Karpas-422 (cell line): ENCODE data around the gene ZC3H18. TPM values are rescaled to one million over a fixed set of nuclear protein-coding genes. Genes with fewer than 3 reads are reported as not detected.

ENCODE experiments used
- DNase-seq: peaks from one replicate; pipeline ENCODE4 v3.0.0-alpha.2; 2015
- H2AFZ ChIP-seq: fragments of 200-600 bp; sonication (generic); 2 replicates; pipeline ENCODE4 v1.6.1; 2014; ENCODE audit warnings: antibody characterized with exemption, low read length, mixed read lengths
- H3K27ac ChIP-seq: fragments of 200-600 bp; sonication (generic); 2 replicates; pipeline ENCODE4 v1.5.1; 2014; ENCODE audit warnings: mild to moderate bottlenecking, low read length, moderate library complexity
- H3K27me3 ChIP-seq: fragments of 200-600 bp; sonication (generic); 2 replicates; pipeline ENCODE4 v1.6.1; 2014; ENCODE audit warnings: low read length, mixed read lengths
- H3K36me3 ChIP-seq: fragments of 200-600 bp; sonication (generic); 2 replicates; pipeline ENCODE4 v1.6.1; 2014; ENCODE audit warnings: low read length, mixed read lengths; ENCODE audit not compliant: insufficient read depth
- H3K4me1 ChIP-seq: fragments of 200-600 bp; sonication (generic); 2 replicates; pipeline ENCODE4 v1.6.1; 2014; ENCODE audit warnings: mild to moderate bottlenecking, low read length, mixed read lengths
- H3K4me2 ChIP-seq: fragments of 200-600 bp; sonication (generic); 2 replicates; pipeline ENCODE4 v1.6.1; 2014; ENCODE audit warnings: low read length, low read depth, mild to moderate bottlenecking; ENCODE audit not compliant: poor library complexity, severe bottlenecking
- H3K4me3 ChIP-seq: fragments of 200-600 bp; sonication (generic); 2 replicates; pipeline ENCODE4 v1.5.1; 2014; ENCODE audit warnings: mild to moderate bottlenecking, antibody characterized with exemption, low read length, mixed read lengths
- H3K79me2 ChIP-seq: fragments of 200-600 bp; sonication (generic); 2 replicates; pipeline ENCODE4 v1.6.1; 2014; ENCODE audit warnings: mild to moderate bottlenecking, low read length, mixed read lengths
- H3K9ac ChIP-seq: fragments of 200-600 bp; sonication (generic); 2 replicates; pipeline ENCODE4 v1.6.0; 2014; ENCODE audit warnings: low read length
- H3K9me2 ChIP-seq: fragments of 200-600 bp; sonication (generic), shearing (Covaris generic); replicated peaks from 2 replicates; pipeline ENCODE4 v1.6.0; 2014; ENCODE audit warnings: mild to moderate bottlenecking, low read length, moderate library complexity; ENCODE audit not compliant: insufficient read depth
- H3K9me3 ChIP-seq: fragments of 300-700, 200-600 bp; sonication (generic); 2 replicates; pipeline ENCODE4 v1.6.1; 2014; ENCODE audit warnings: low read length, mixed read lengths
- H4K20me1 ChIP-seq: fragments of 200-600 bp; sonication (generic); 2 replicates; pipeline ENCODE4 v1.6.1; 2014; ENCODE audit warnings: mild to moderate bottlenecking, antibody characterized with exemption, low read length, low read depth; ENCODE audit not compliant: insufficient read depth
- total RNA-seq: library from RNA; depleted of rRNA; stranded (reverse); fragments of >200 nt; shearing (Covaris generic); gene quantifications from 2 replicates; pipeline ENCODE4 v1.2.3, GENCODE V29; 2014; ENCODE audit warnings: low replicate concordance

The ZC3H18 gene
- total RNA-seq, 1 experiment from 2014 or later = 8.3 TPM

GRCh38 chr16:88595101-88595500, 24.9 kb downstream of the ZC3H18 start:
- no peak for DNase-seq
- Histone ChIP-seq H3K27ac (no peak overlapping the region), H3K36me3 (peaks cover 6% of the 10 kb centered on the region), H3K4me2 (no peak overlapping the region), H3K4me1 (no peaks in the 10 kb centered on the region), H2AFZ (no peak overlapping the region), H3K9ac (no peak overlapping the region), H3K27me3 (no peaks in the 10 kb centered on the region), H3K9me3 (no peaks in the 10 kb centered on the region), H3K79me2 (peaks cover 22% of the 10 kb centered on the region), H4K20me1 (no peaks in the 10 kb centered on the region), H3K4me3 (no peak overlapping the region), H3K9me2 (no peaks in the 10 kb centered on the region)

- H3K27ac ChIP-seq = no peak overlapping the region
- no peaks in the 10 kb centered on the region for H3K27me3 ChIP-seq
- no peaks in the 10 kb centered on the region for H4K20me1 ChIP-seq
- peaks cover 5% of the 10 kb centered on the region for H3K36me3 ChIP-seq
- no peak overlapping the region for H2AFZ ChIP-seq
- H3K9me3 ChIP-seq = no peaks in the 10 kb centered on the region
- H3K9ac ChIP-seq = no peak overlapping the region
- H3K79me2 ChIP-seq = peaks cover 20% of the 10 kb centered on the region
- no peaks in the 10 kb centered on the region for H3K9me2 ChIP-seq
- H3K4me1 ChIP-seq = no peaks in the 10 kb centered on the region
- no peak for DNase-seq
- H3K4me3 ChIP-seq = no peak overlapping the region
- H3K4me2 ChIP-seq = no peak overlapping the region
Measured at GRCh38 chr16:88595921-88596320, 25.7 kb downstream of the ZC3H18 start.

- Histone ChIP-seq H3K4me3 (no peak overlapping the region), H3K79me2 (peaks cover 20% of the 10 kb centered on the region), H3K9me3 (no peaks in the 10 kb centered on the region), H3K36me3 (peaks cover 8% of the 10 kb centered on the region), H3K27ac (no peak overlapping the region), H2AFZ (no peak overlapping the region), H3K9ac (no peak overlapping the region), H4K20me1 (no peaks in the 10 kb centered on the region), H3K4me1 (no peaks in the 10 kb centered on the region), H3K9me2 (no peaks in the 10 kb centered on the region), H3K4me2 (no peak overlapping the region), H3K27me3 (no peaks in the 10 kb centered on the region)
- DNase-seq = no peak
Measured at GRCh38 chr16:88596483-88596882, 26.3 kb downstream of the ZC3H18 start.

GRCh38 chr16:88597856-88598491, 27.8 kb downstream of the ZC3H18 start:
- H3K27me3 ChIP-seq = no peaks in the 10 kb centered on the region
- peaks cover 13% of the 10 kb centered on the region for H3K36me3 ChIP-seq
- no peak overlapping the region for H2AFZ ChIP-seq
- H3K4me1 ChIP-seq = no peaks in the 10 kb centered on the region
- H4K20me1 ChIP-seq = 0 out of 2 replicates have a peak, but pooled peaks cover 4% of the 10 kb centered on the region
- DNase-seq = no peak
- H3K9ac ChIP-seq = no peak overlapping the region
- no peak overlapping the region for H3K4me2 ChIP-seq
- no peaks in the 10 kb centered on the region for H3K9me3 ChIP-seq
- H3K9me2 ChIP-seq = no peaks in the 10 kb centered on the region
- H3K27ac ChIP-seq = no peak overlapping the region
- H3K4me3 ChIP-seq = no peak overlapping the region
- peaks cover 16% of the 10 kb centered on the region for H3K79me2 ChIP-seq

GRCh38 chr16:88599092-88599733, 29.0 kb downstream of the ZC3H18 start:
- no peaks in the 10 kb centered on the region for H3K27me3 ChIP-seq
- no peaks in the 10 kb centered on the region for H3K9me3 ChIP-seq
- no peak overlapping the region for H2AFZ ChIP-seq
- 0 out of 2 replicates have a peak, but pooled peaks cover 4% of the 10 kb centered on the region for H4K20me1 ChIP-seq
- H3K79me2 ChIP-seq = peaks cover 7% of the 10 kb centered on the region
- H3K27ac ChIP-seq = no peak overlapping the region
- no peak overlapping the region for H3K4me2 ChIP-seq
- no peaks in the 10 kb centered on the region for H3K4me1 ChIP-seq
- peaks cover 11% of the 10 kb centered on the region for H3K36me3 ChIP-seq
- no peaks in the 10 kb centered on the region for H3K9me2 ChIP-seq
- no peak overlapping the region for H3K9ac ChIP-seq
- H3K4me3 ChIP-seq = no peak overlapping the region
- no peak for DNase-seq

GRCh38 chr16:88599825-88600538, 29.8 kb downstream of the ZC3H18 start:
- Histone ChIP-seq H3K9me2 (no peaks in the 10 kb centered on the region), H3K36me3 (peaks cover 11% of the 10 kb centered on the region), H3K4me2 (no peak overlapping the region), H3K9me3 (no peaks in the 10 kb centered on the region), H3K4me3 (no peak overlapping the region), H3K79me2 (peaks cover 6% of the 10 kb centered on the region), H3K27ac (no peak overlapping the region), H3K27me3 (no peaks in the 10 kb centered on the region), H3K4me1 (no peaks in the 10 kb centered on the region), H2AFZ (no peak overlapping the region), H3K9ac (no peak overlapping the region), H4K20me1 (0 out of 2 replicates have a peak, but pooled peaks cover 4% of the 10 kb centered on the region)
- no peak for DNase-seq

- H3K79me2 ChIP-seq = peaks cover 4% of the 10 kb centered on the region
- H3K27ac ChIP-seq = no peak overlapping the region
- H3K9ac ChIP-seq = no peak overlapping the region
- H3K4me2 ChIP-seq = no peak overlapping the region
- no peak overlapping the region for H2AFZ ChIP-seq
- H3K4me3 ChIP-seq = no peak overlapping the region
- H3K4me1 ChIP-seq = no peaks in the 10 kb centered on the region
- no peak for DNase-seq
- H4K20me1 ChIP-seq = 0 out of 2 replicates have a peak, but pooled peaks cover 4% of the 10 kb centered on the region
- peaks cover 11% of the 10 kb centered on the region for H3K36me3 ChIP-seq
- H3K9me2 ChIP-seq = no peaks in the 10 kb centered on the region
- no peaks in the 10 kb centered on the region for H3K9me3 ChIP-seq
- no peaks in the 10 kb centered on the region for H3K27me3 ChIP-seq
Measured at GRCh38 chr16:88600539-88600896, 30.3 kb downstream of the ZC3H18 start.

- no peaks in the 10 kb centered on the region for H3K9me2 ChIP-seq
- H3K27ac ChIP-seq = no peak overlapping the region
- H3K4me3 ChIP-seq = no peak overlapping the region
- no peak for DNase-seq
- H3K4me1 ChIP-seq = no peaks in the 10 kb centered on the region
- no peak overlapping the region for H3K4me2 ChIP-seq
- no peaks in the 10 kb centered on the region; the same call in 1 of the 2 replicates for H3K79me2 ChIP-seq
- no peak overlapping the region for H3K9ac ChIP-seq
- H3K9me3 ChIP-seq = no peaks in the 10 kb centered on the region
- no peaks in the 10 kb centered on the region for H3K27me3 ChIP-seq
- H2AFZ ChIP-seq = no peak overlapping the region
- peaks cover 14% of the 10 kb centered on the region for H3K36me3 ChIP-seq
- 0 out of 2 replicates have a peak, but pooled peaks cover 4% of the 10 kb centered on the region for H4K20me1 ChIP-seq
Measured at GRCh38 chr16:88601313-88602036, 31.3 kb downstream of the ZC3H18 start.
